Motor neuron (in vitro differentiated cells): Measurements from ENCODE around the gene RYK. TPM values are rescaled to one million over a fixed set of nuclear protein-coding genes. Genes with fewer than 3 reads are reported as not detected.
"Not testable (repeated sequence)": the region's sequence is repeated elsewhere in the genome, so short reads cannot be mapped to it uniquely, and the experiment has no call there.

ENCODE experiments used
- ATAC-seq, 8 experiments: fragments of 200-7000 bp; cut with Tn5 transposase; replicated peaks in 6 of 8; 2 replicates each; pipeline ENCODE4 v1.8.0; 2021; ENCODE audit warnings: mild to moderate bottlenecking in 8 of 8, moderate library complexity in 8 of 8
- H3K27ac ChIP-seq, 2 donors: fragments of 250-450 bp; sonication (Bioruptor Pico); 2 replicates each; pipeline ENCODE4 v1.9.0; 2021; ENCODE audit warnings: antibody characterized with exemption in 2 of 2, mild to moderate bottlenecking in 2 of 2, moderate library complexity in 1 of 2
- H3K4me1 ChIP-seq, 2 donors: fragments of 250-450 bp; sonication (Bioruptor Pico); replicated peaks in 1 of 2; 2 replicates each; pipeline ENCODE4 v1.6.1; 2021; ENCODE audit warnings: antibody characterized with exemption in 2 of 2, mild to moderate bottlenecking in 2 of 2, moderate library complexity in 1 of 2
- H3K4me3 ChIP-seq, 5 donors: fragments of 250-450 bp; sonication (Bioruptor Pico); 2 replicates each; pipeline ENCODE4 v1.9.0; 2021; ENCODE audit warnings: antibody characterized with exemption in 5 of 5, mild to moderate bottlenecking in 5 of 5, moderate library complexity in 4 of 5
- WGBS, 10 experiments: fragments of 450-650 bp; shearing (Covaris generic); methylation state at CpG; one replicate each; pipeline ENCODE4 v1.0.0; 2022; 5-methylcytosine and 5-hydroxymethylcytosine counted together
- in situ Hi-C, 9 experiments: fragments of 400-800 bp; cut with MboI; loops; one replicate each; pipeline ENCODE4 v1.15.0; 2021; ENCODE audit warnings: low sequenced_read_pairs in 9 of 9, low pct_unique_long_range_greater_than_20kb in 2 of 9; ENCODE audit not compliant: unreplicated experiment in 9 of 9
- total RNA-seq, 8 experiments: library from RNA; unstranded; fragments of 300-600 nt; gene quantifications; 2 replicates each; pipeline versions ENCODE4 v1.2.3 to v1.2.4, GENCODE V29; 2022

The RYK gene
- total RNA-seq, 8 experiments from 2014 or later = 30.8 to 91.7 (median 50.1) TPM

GRCh38 chr3:134281912-134282658 lies 31.4 kb upstream of the RYK start:
- no peak for ATAC-seq
- H3K27ac ChIP-seq = no peak overlapping the region
- 60 to 100% (median 87%) methylated on average over 1 to 2 of the region's 2 CpGs; no CpG with 5 or more reads in 4 of the 10 experiments for WGBS, 10 experiments
- no peak overlapping the region for H3K4me3 ChIP-seq
- H3K4me1 ChIP-seq = peaks cover 0 to 3% of the 10 kb centered on the region in 2 donors
- in situ Hi-C loops = no loop called here

DNA sequence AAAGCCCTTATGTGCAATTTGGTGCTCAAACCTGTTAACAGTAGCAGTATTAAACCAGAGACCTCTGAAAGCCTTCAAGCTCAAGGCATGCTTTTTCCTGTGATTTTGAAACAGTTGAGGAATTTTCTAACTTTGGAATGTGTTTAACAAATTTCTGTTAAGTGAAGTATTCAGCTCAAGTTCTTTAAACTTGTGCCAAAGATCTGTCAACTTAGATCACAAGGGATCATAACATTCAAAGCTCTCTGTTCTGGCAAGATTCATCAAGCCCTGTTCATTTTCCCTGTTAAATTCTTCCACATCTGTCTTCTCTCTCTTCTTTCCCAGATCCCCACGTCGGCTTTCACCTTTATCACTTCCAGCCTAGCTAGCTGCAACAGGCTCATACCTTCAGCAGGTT lies 28.8 kb upstream of the RYK start:
- ATAC-seq = peak in 1 of 8 experiments; percentile 14
- peaks cover 0 to 5% of the 10 kb centered on the region in 2 donors for H3K4me1 ChIP-seq
- H3K4me3 ChIP-seq = no peak overlapping the region
- in situ Hi-C loops = no loop called here
- WGBS, 10 experiments = 20 to 100% (median 80%) methylated on average over 1 to 2 of the region's 2 CpGs; no CpG with 5 or more reads in 3 of the 10 experiments
- no peak overlapping the region for H3K27ac ChIP-seq

- no peak overlapping the region for H3K27ac ChIP-seq
- H3K4me3 ChIP-seq = no peak overlapping the region
- H3K4me1 ChIP-seq = peaks cover 0 to 5% of the 10 kb centered on the region in 2 donors
- WGBS, 10 experiments = 24 to 56% (median 49%) methylated on average over 1 to 3 of the region's 3 CpGs; no CpG with 5 or more reads in 3 of the 10 experiments
- peak in 1 of 8 experiments; percentile 44 for ATAC-seq
- in situ Hi-C loops = no loop called here
Measured at GRCh38 chr3:134277066-134277660, 26.5 kb upstream of the RYK start.

GRCh38 chr3:134276086-134276485 lies 25.4 kb upstream of the RYK start:
- in situ Hi-C loops = no loop called here
- 8 to 100% (median 71%) methylated on average over 2 to 3 of the region's 3 CpGs for WGBS, 10 experiments
- Histone ChIP-seq H3K27ac (no peak overlapping the region), H3K4me3 (no peak overlapping the region), H3K4me1 (peaks cover 0 to 5% of the 10 kb centered on the region in 2 donors)
- ATAC-seq = no peak

DNA sequence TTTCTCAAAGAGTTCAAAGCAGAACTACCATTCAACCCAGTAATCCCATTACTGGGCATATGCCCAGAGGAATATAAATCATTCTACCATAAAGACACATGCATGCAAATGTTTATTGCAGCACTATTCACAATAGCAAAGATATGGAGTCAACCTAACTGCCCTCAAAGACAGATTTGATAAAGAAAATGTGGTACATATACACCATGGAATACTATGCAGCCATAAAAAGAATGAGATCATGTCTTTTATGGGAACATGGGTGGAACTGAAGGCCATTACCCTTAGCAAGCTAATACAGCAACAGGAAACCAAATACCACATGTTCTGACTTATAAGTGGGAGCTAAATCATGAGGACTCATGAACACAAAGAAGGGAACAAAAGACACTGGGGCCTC lies 24.5 kb upstream of the RYK start:
- ATAC-seq, H3K4me3 ChIP-seq, H3K27ac ChIP-seq, in situ Hi-C loops, H3K4me1 ChIP-seq: not testable (repeated sequence)

DNA sequence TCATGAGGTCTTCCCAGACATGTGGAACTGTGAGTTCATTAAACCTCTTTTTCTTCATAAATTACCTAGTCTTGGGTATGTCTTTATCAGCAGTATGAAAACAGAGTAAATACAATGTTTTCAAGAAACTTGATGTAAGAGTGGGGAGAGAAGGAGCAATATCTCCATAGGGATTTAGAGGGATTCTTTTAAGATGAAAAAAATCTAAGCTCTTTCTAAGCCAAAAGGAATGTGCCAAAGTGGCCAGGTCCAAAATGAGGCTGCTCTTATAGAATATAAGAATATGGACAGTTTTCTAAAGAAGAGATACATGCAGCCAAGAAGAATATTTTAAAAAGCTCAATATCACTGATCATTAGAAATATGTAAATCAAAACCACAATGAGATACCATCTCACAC lies 23.9 kb upstream of the RYK start:
- in situ Hi-C loops = no loop called here
- Histone ChIP-seq H3K4me3 (no peak overlapping the region), H3K27ac (no peak overlapping the region), H3K4me1 (peaks cover 0 to 5% of the 10 kb centered on the region in 2 donors)
- no peak for ATAC-seq

DNA sequence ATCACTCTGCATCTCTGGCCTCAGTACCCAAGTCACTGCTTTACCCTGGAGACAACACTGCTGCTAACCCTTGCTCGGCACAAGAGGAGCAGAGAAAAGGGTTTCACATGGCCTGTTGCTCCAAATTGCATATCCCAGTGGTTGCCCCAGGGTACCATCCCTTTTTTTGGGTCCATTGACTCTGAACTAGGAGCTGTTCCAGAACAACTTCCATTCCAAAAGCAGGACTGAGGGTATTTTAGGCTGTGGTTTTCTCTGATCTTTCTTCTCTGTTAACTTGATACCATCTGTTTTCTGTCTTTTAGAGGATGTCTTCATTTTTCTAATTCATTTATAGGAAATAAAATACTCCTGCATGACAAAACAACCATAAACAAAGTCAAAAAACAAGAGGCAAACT lies 17.3 kb upstream of the RYK start:
- no peak for ATAC-seq
- 0 to 100% (median 70%) methylated on average over 1 of the region's 1 CpG; no CpG with 5 or more reads in 5 of the 10 experiments for whole genome bisulfite sequencing, 10 experiments
- Histone ChIP-seq H3K4me1 (no peaks in the 10 kb centered on the region), H3K4me3 (no peak overlapping the region), H3K27ac (no peak overlapping the region)
- in situ Hi-C loops = no loop called here

DNA sequence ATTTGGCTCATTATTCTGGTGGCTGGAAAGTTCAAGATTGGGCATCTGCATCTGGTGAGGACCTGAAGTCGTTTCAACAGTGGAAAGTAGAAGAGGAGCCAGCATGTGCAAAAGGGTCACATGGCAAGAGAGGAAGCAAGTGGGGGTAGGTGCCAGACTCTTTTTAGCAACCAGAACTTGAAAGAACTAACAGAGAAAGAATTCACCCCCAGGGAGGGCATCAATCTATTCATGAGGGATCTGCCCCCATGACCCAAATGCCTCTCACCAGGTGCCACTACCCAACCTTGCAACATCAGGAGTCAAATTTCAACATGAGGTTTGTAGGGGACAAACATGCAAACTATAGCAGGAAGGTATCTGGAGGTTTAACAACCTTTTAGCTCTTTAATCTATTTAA lies 10.3 kb upstream of the RYK start:
- H3K4me3 ChIP-seq = no peak overlapping the region
- in situ Hi-C loops = no loop called here
- no peak for ATAC-seq

DNA sequence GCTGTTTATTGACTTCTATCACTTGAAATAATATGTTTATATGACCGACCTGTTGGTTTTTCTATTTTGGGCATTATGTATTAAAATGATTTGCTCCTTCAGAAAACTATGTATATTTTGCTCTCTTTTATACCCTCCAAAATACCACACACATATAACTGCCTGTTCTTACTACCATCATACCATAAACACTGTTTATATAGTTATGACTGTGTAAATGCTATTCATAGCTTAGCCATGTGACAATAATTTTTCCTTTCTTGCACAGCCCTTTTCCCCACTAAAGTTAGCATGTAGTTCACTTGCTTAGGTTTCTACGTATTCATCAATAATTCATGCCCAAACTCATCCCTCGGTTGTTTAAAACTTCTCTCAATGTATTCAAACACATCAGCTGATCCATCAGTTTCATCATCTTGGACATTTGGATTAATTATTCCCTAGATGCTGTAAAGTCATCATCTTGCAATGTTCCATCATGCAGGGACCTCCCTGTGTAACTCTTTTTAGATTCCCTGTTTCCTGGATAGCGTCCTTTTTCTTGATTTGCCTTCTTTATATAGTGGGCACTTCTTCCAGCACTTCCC lies 8.2 kb upstream of the RYK start:
- in situ Hi-C loops = no loop called here
- 77 to 100% (median 83%) methylated on average over 3 to 4 of the region's 4 CpGs; no CpG with 5 or more reads in 1 of the 10 experiments for WGBS, 10 experiments
- no peak overlapping the region for H3K27ac ChIP-seq
- H3K4me3 ChIP-seq = no peak overlapping the region
- ATAC-seq = peak in 2 of 8 experiments; percentile 59 to 81
- no peaks in the 10 kb centered on the region for H3K4me1 ChIP-seq

More for the DNA sequence above, 10.3 kb upstream of the RYK start:
- Histone ChIP-seq H3K4me1 (no peaks in the 10 kb centered on the region), H3K27ac (no peak overlapping the region)
- 14 to 63% (median 33%) methylated on average over 1 of the region's 1 CpG; no CpG with 5 or more reads in 3 of the 10 experiments for WGBS, 10 experiments

GRCh38 chr3:134255404-134255803 lies 4.7 kb upstream of the RYK start:
- in situ Hi-C loops = no loop called here
- H3K4me3 ChIP-seq = no peak overlapping the region
- peaks cover 5 to 10% of the 10 kb centered on the region in 2 donors for H3K4me1 ChIP-seq
- H3K27ac ChIP-seq = no peak overlapping the region
- ATAC-seq = no peak

GRCh38 chr3:134253475-134254226 lies 3.0 kb upstream of the RYK start:
- H3K27ac ChIP-seq = no peak overlapping the region
- 82 to 100% (median 100%) methylated on average over 1 of the region's 1 CpG; no CpG with 5 or more reads in 3 of the 10 experiments for WGBS, 10 experiments
- peaks cover 7 to 10% of the 10 kb centered on the region in 2 donors for H3K4me1 ChIP-seq
- no peak overlapping the region for H3K4me3 ChIP-seq
- in situ Hi-C loops = no loop called here
- no peak for ATAC-seq

- in situ Hi-C loops = no loop called here
- Histone ChIP-seq H3K4me3 (no peak overlapping the region), H3K27ac (no peak overlapping the region), H3K4me1 (peaks cover 10% of the 10 kb centered on the region in 2 donors)
- WGBS, 10 experiments = 30 to 100% (median 74%) methylated on average over 2 to 6 of the region's 7 CpGs
- ATAC-seq = no peak
Measured at GRCh38 chr3:134252766-134253165, 2.1 kb upstream of the RYK start.

DNA sequence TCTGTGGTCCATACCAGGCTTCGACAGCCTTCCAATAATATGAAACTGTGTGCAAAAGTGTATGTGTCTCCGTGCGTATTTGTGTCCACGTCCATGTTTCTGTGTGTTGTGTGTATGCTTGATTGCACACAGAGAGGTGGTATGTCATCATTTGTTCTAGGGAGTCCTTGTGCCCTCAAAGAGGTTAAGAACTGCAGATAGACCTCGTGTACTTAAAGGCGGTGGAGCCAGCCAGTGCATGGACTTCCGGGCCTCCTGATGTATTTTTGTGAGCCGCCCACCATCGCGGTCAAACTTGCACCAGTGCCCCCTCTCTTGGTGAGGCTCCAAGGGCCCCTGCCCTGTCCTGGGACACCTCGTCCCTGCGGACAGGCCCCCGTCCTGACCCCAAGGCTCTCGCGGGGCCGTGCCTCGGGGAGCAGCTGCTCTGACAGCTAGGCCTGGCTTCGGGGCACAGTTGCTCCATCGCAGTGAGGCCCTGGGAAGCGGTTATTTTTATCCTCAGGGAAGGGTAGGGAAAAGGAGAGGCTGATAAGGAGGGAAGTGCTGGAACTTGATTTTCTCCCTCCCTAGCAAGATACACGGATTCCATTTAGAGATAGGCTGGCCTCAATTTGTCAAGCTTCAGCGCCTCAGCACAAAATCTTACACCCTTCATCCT lies 1.2 kb upstream of the RYK start:
- no peak overlapping the region for H3K4me3 ChIP-seq
- in situ Hi-C loops = no loop called here
- H3K27ac ChIP-seq = no peak overlapping the region

More for the DNA sequence above, 1.2 kb upstream of the RYK start:
- H3K4me1 ChIP-seq = peaks cover 10% of the 10 kb centered on the region in 2 donors
- WGBS, 10 experiments = 71 to 100% (median 95%) methylated on average over 1 to 12 of the region's 22 CpGs
- no peak for ATAC-seq
